SK-MEL-5 (cell line): ENCODE results near the gene ATP8B3. TPM values are rescaled to one million over a fixed set of nuclear protein-coding genes. Genes with fewer than 3 reads are reported as not detected.

ENCODE experiments used
- DNase-seq: peaks from one replicate; pipeline ENCODE4 v3.0.0-alpha.2; 2016; ENCODE audit warnings: low read depth, low spot score
- in situ Hi-C: cut with HindIII; loops from 2 replicates; pipeline ENCODE4 v1.10.0; 2016; ENCODE audit warnings: low sequenced_read_pairs, high pct_unique_total_duplicates, low pct_unique_long_range_greater_than_20kb
- total RNA-seq: library from RNA; depleted of rRNA; stranded (reverse); fragments of >200 nt; shearing (Covaris generic); gene quantifications from 2 replicates; pipeline ENCODE4 v1.2.3, GENCODE V29; 2014; rRNA removed

The ATP8B3 gene
- total RNA-seq, 1 experiment from 2014 or later: 2.0 TPM

- in situ Hi-C loops: no loop called here
- no peak for DNase-seq
Observed at GRCh38 chr19:1745589-1746031, 66.5 kb downstream of the ATP8B3 start.

GRCh38 chr19:1744822-1745563 lies 67.1 kb downstream of the ATP8B3 start:
- in situ Hi-C loops: no loop called here
- no peak for DNase-seq

- DNase-seq: no peak
- in situ Hi-C loops: no loop called here
Observed at GRCh38 chr19:1744133-1744665, 67.9 kb downstream of the ATP8B3 start.

- no peak for DNase-seq
- in situ Hi-C loops: no loop called here
Observed at GRCh38 chr19:1742989-1743696, 68.9 kb downstream of the ATP8B3 start.

- DNase-seq: no peak
- in situ Hi-C loops: no loop called here
Observed at GRCh38 chr19:1739960-1740629, 72.0 kb downstream of the ATP8B3 start.

GRCh38 chr19:1736927-1737326 lies 75.1 kb downstream of the ATP8B3 start:
- DNase-seq: no peak
- in situ Hi-C loops: no loop called here

GRCh38 chr19:1736280-1736679 lies 75.8 kb downstream of the ATP8B3 start:
- no peak for DNase-seq
- in situ Hi-C loops: no loop called here

- no peak for DNase-seq
- in situ Hi-C loops: no loop called here
Observed at GRCh38 chr19:1734321-1734966, 77.6 kb downstream of the ATP8B3 start.

Other genes with a start within 250 kb of the ATP8B3 start
- gene MEX3D, start 244.0 kb downstream of the ATP8B3 start, total RNA-seq: 7.9 and 11.6 TPM in 2 replicates
- 76.4 and 84.2 TPM in 2 replicates for gene MBD3, start 219.4 kb downstream of the ATP8B3 start, total RNA-seq
- 150 and 162 TPM in 2 replicates for gene UQCR11, start 206.8 kb downstream of the ATP8B3 start, total RNA-seq
- 21.4 and 23.2 TPM in 2 replicates for gene TCF3, start 159.7 kb downstream of the ATP8B3 start, total RNA-seq
- gene ONECUT3, start 58.8 kb downstream of the ATP8B3 start, total RNA-seq: not detected in 2 replicates
- gene REXO1, start 36.2 kb upstream of the ATP8B3 start, total RNA-seq: 4.2 and 4.3 TPM in 2 replicates
- gene KLF16, start 51.3 kb upstream of the ATP8B3 start, total RNA-seq: 7.1 and 10.0 TPM in 2 replicates
- 48.0 and 49.7 TPM in 2 replicates for gene ABHD17A, start 73.2 kb upstream of the ATP8B3 start, total RNA-seq
- gene ADAT3, start 93.1 kb upstream of the ATP8B3 start, total RNA-seq: 2.6 and 3.0 TPM in 2 replicates
- gene SCAMP4, start 93.1 kb upstream of the ATP8B3 start, total RNA-seq: 38.5 and 41.7 TPM in 2 replicates
- gene CSNK1G2, start 128.9 kb upstream of the ATP8B3 start, total RNA-seq: 45.1 and 49.3 TPM in 2 replicates
- gene BTBD2, start 203.4 kb upstream of the ATP8B3 start, total RNA-seq: 30.2 and 34.5 TPM in 2 replicates
- gene MKNK2, start 239.0 kb upstream of the ATP8B3 start, total RNA-seq: 19.1 and 22.2 TPM in 2 replicates